OCI-LY1 (cell line): ENCODE data around the gene SLC4A1AP.

Experiments used
- H2AFZ ChIP-seq: fragments of 200-600 bp; sonication (generic), shearing (Covaris generic); 2 replicates; pipeline ENCODE4 v1.6.0; 2014; ENCODE audit warnings: antibody characterized with exemption, mild to moderate bottlenecking, low read length
- H3F3A ChIP-seq: fragments of 200-600 bp; sonication (generic), shearing (Covaris generic); 2 replicates; pipeline ENCODE4 v1.6.0; 2014; ENCODE audit warnings: mild to moderate bottlenecking, antibody characterized with exemption, low read length, moderate library complexity; ENCODE audit not compliant: insufficient read depth
- H3K27ac ChIP-seq: fragments of 200-600 bp; sonication (generic); 2 replicates; pipeline ENCODE4 v1.5.1; 2014; ENCODE audit warnings: low read length, mixed run types, mild to moderate bottlenecking, low read depth; ENCODE audit not compliant: poor library complexity, severe bottlenecking
- H3K27me3 ChIP-seq: fragments of 200-600 bp; sonication (generic); 2 replicates; pipeline ENCODE4 v1.6.0; 2014; ENCODE audit warnings: antibody characterized with exemption, mild to moderate bottlenecking, low read length, moderate library complexity; ENCODE audit not compliant: insufficient read depth
- H3K36me3 ChIP-seq: fragments of 200-600 bp; sonication (generic); 2 replicates; pipeline ENCODE4 v1.6.1; 2014; ENCODE audit warnings: mild to moderate bottlenecking, antibody characterized with exemption, low read length, moderate library complexity, mixed read lengths; ENCODE audit not compliant: insufficient read depth
- H3K4me1 ChIP-seq: fragments of 200-600 bp; sonication (generic); 2 replicates; pipeline ENCODE4 v1.5.1; 2014; ENCODE audit warnings: mild to moderate bottlenecking, low read length, moderate library complexity; ENCODE audit not compliant: insufficient read depth, severe bottlenecking
- H3K4me2 ChIP-seq: fragments of 200-600 bp; sonication (generic), shearing (Covaris generic); 2 replicates; pipeline ENCODE4 v1.6.1; 2014; ENCODE audit warnings: low read length
- H3K4me3 ChIP-seq: fragments of 200-600 bp; sonication (generic); 2 replicates; pipeline ENCODE4 v1.5.1; 2014; ENCODE audit warnings: low read length, low read depth, mild to moderate bottlenecking, mixed read lengths; ENCODE audit not compliant: poor library complexity, severe bottlenecking
- H3K79me2 ChIP-seq: fragments of 200-600 bp; shearing (Covaris generic); 2 replicates; pipeline ENCODE4 v1.6.1; 2016; ENCODE audit warnings: mixed run types, low read length, mixed read lengths; ENCODE audit not compliant: insufficient read depth
- H3K9ac ChIP-seq: fragments of 200-600 bp; sonication (generic), shearing (Covaris generic); 2 replicates; pipeline ENCODE4 v1.6.1; 2014; ENCODE audit warnings: mild to moderate bottlenecking, low read length, mixed read lengths
- H3K9me2 ChIP-seq: fragments of 200-600 bp; sonication (generic), shearing (Covaris generic); 2 replicates; pipeline ENCODE4 v1.6.1; 2014; ENCODE audit warnings: low read depth, mild to moderate bottlenecking, low read length, mixed read lengths
- H3K9me3 ChIP-seq: fragments of 200-600 bp; shearing (Covaris generic); 2 replicates; pipeline ENCODE4 v1.6.1; 2014; ENCODE audit warnings: low read length, mixed read lengths
- H4K20me1 ChIP-seq: fragments of 200-600 bp; sonication (generic), shearing (Covaris generic); 2 replicates; pipeline ENCODE4 v1.6.0; 2016; ENCODE audit warnings: mild to moderate bottlenecking, low read length; ENCODE audit not compliant: insufficient read depth
- EZH2 ChIP-seq: fragments of 200-600 bp; sonication (generic), shearing (Covaris generic); IDR thresholded peaks from 2 replicates; pipeline ENCODE4 v1.8.0; 2017; ENCODE audit warnings: borderline replicate concordance, mixed run types, mild to moderate bottlenecking, antibody characterized with exemption, low read length, moderate library complexity, mixed read lengths
- TF ChIP-seq, protein P1 (sequence below): fragments of 200-600 bp; sonication (generic), shearing (Covaris generic); IDR thresholded peaks from 2 replicates; pipeline ENCODE4 v1.5.1; 2017; ENCODE audit warnings: mild to moderate bottlenecking, antibody characterized with exemption, low read length, moderate library complexity, mixed read lengths

Gene SLC4A1AP

DNA sequence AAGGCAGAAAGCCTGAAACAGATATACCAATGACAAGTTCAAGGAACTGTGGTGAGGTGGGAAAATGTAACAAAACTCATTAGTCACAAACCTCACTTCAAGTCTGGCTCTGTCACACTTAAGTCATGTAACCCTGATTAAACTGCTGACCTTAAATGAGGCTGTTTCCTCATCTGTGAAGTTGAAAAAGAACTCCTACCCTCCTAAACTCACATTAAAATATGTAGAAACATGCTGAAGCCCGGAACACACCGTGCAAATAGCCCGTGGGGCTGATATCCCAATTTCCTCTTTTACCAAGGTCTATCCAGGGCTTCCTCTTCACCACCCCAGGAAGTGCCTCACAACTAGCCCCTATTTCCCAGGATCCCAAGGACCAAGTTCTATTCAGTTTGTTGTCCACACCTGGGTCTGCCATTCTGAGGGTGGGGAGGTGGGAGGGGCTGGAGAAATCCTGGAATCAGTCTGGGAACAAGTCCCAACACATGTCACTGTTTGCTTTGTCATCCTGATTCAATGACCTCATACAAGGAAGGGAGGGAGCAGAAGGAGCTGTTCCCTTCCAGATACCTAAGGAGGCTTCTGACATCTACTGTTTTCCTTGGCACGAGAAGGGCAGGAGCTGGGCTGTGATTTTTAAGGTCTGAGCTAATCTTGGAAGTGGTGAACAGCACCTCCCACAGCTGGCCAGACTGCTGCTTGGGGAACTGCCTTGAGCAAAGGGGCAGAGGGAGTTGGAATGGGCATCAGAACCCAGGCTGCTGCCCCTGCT lies 42.3 kb downstream of the SLC4A1AP start:
- no peaks in the 10 kb centered on the region for H3K4me1 ChIP-seq
- H3F3A ChIP-seq = no peaks in the 10 kb centered on the region
- H3K79me2 ChIP-seq = no peaks in the 10 kb centered on the region
- H3K4me2 ChIP-seq = no peak overlapping the region
- H3K4me3 ChIP-seq = no peak overlapping the region
- no peak overlapping the region for H3K9ac ChIP-seq
- no peaks in the 10 kb centered on the region for H4K20me1 ChIP-seq
- no peaks in the 10 kb centered on the region for H3K9me2 ChIP-seq
- TF ChIP-seq EZH2 = no peak
- TF ChIP-seq, protein P1, sequence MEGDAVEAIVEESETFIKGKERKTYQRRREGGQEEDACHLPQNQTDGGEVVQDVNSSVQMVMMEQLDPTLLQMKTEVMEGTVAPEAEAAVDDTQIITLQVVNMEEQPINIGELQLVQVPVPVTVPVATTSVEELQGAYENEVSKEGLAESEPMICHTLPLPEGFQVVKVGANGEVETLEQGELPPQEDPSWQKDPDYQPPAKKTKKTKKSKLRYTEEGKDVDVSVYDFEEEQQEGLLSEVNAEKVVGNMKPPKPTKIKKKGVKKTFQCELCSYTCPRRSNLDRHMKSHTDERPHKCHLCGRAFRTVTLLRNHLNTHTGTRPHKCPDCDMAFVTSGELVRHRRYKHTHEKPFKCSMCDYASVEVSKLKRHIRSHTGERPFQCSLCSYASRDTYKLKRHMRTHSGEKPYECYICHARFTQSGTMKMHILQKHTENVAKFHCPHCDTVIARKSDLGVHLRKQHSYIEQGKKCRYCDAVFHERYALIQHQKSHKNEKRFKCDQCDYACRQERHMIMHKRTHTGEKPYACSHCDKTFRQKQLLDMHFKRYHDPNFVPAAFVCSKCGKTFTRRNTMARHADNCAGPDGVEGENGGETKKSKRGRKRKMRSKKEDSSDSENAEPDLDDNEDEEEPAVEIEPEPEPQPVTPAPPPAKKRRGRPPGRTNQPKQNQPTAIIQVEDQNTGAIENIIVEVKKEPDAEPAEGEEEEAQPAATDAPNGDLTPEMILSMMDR = no peak
- H3K27ac ChIP-seq = no peak overlapping the region
- no peak overlapping the region for H2AFZ ChIP-seq
- no peaks in the 10 kb centered on the region for H3K27me3 ChIP-seq
- no peaks in the 10 kb centered on the region for H3K36me3 ChIP-seq
- no peaks in the 10 kb centered on the region for H3K9me3 ChIP-seq

- H3K4me3 ChIP-seq = no peak overlapping the region
- H3K27me3 ChIP-seq = no peaks in the 10 kb centered on the region
- no peak overlapping the region for H2AFZ ChIP-seq
- no peaks in the 10 kb centered on the region for H4K20me1 ChIP-seq
- no peak overlapping the region for H3K9ac ChIP-seq
- H3K4me2 ChIP-seq = no peak overlapping the region
- TF ChIP-seq, protein P1 = no peak
- no peak for TF ChIP-seq EZH2
- no peaks in the 10 kb centered on the region for H3F3A ChIP-seq
- no peaks in the 10 kb centered on the region for H3K36me3 ChIP-seq
- H3K4me1 ChIP-seq = no peaks in the 10 kb centered on the region
- H3K9me3 ChIP-seq = no peaks in the 10 kb centered on the region
- H3K79me2 ChIP-seq = no peaks in the 10 kb centered on the region
- H3K27ac ChIP-seq = no peak overlapping the region
- no peaks in the 10 kb centered on the region for H3K9me2 ChIP-seq
These were observed 44.0 kb downstream of the SLC4A1AP start for GRCh38 chr2:27707462-27708256.

- Histone ChIP-seq H3K4me2 (no peak overlapping the region), H3F3A (no peaks in the 10 kb centered on the region), H4K20me1 (no peaks in the 10 kb centered on the region), H3K79me2 (no peaks in the 10 kb centered on the region), H3K4me3 (no peak overlapping the region), H3K27ac (no peak overlapping the region), H2AFZ (no peak overlapping the region), H3K9ac (no peak overlapping the region), H3K27me3 (no peaks in the 10 kb centered on the region), H3K4me1 (no peaks in the 10 kb centered on the region), H3K9me2 (no peaks in the 10 kb centered on the region), H3K9me3 (no peaks in the 10 kb centered on the region), H3K36me3 (no peaks in the 10 kb centered on the region)
- no peak for TF ChIP-seq EZH2
- TF ChIP-seq, protein P1 = no peak
These were observed 44.6 kb downstream of the SLC4A1AP start for GRCh38 chr2:27708257-27708654.
